Natural killer cell (primary cell): ENCODE results near the gene NRXN2. TPM values are rescaled to one million over a fixed set of nuclear protein-coding genes. Genes with fewer than 3 reads are reported as not detected.

Experiments
- ATAC-seq, 3 donors: fragments of 150-1000 bp in 2 of 3; fragments of 200-7000 bp in 1 of 3; cut with Tn5 transposase; 1 replicate in 1 of 3; 2 replicates in 2 of 3; pipeline ENCODE4 v1.10.0; 2021; ENCODE audit warnings: mild to moderate bottlenecking in 2 of 3, moderate library complexity in 2 of 3
- DNase-seq, 2 donors: peaks; one replicate each; pipeline versions ENCODE4 v3.0.0 to v3.0.0-alpha.2; 2013 to 2021; ENCODE audit warnings: mixed read lengths in 1 of 2
- H3K27ac ChIP-seq: one replicate; pipeline ENCODE4 v1.5.1; 2013; ENCODE audit warnings: mild to moderate bottlenecking, low read length
- H3K27me3 ChIP-seq: one replicate; pipeline ENCODE4 v1.6.1; 2013; ENCODE audit warnings: low read length; ENCODE audit not compliant: control insufficient read depth, insufficient read depth
- H3K36me3 ChIP-seq: one replicate; pipeline ENCODE4 v1.6.1; 2013; ENCODE audit warnings: low read length; ENCODE audit not compliant: control insufficient read depth, insufficient read depth
- H3K4me1 ChIP-seq: one replicate; pipeline ENCODE4 v1.6.1; 2013; ENCODE audit warnings: low read length; ENCODE audit not compliant: control insufficient read depth, insufficient read depth
- H3K4me3 ChIP-seq: one replicate; pipeline ENCODE4 v1.5.1; 2013; ENCODE audit warnings: low read length
- H3K9me3 ChIP-seq: one replicate; pipeline ENCODE4 v1.6.1; 2013; ENCODE audit warnings: low read length; ENCODE audit not compliant: control insufficient read depth, insufficient read depth
- H3K27ac Mint-ChIP-seq, 2 donors: one replicate each; pipeline ENCODE4 v1.8.0; 2022; ENCODE audit warnings: mild to moderate bottlenecking in 2 of 2, mixed read lengths in 2 of 2, moderate library complexity in 1 of 2
- H3K27me3 Mint-ChIP-seq, 2 donors: one replicate each; pipeline ENCODE4 v1.8.0; 2022; ENCODE audit warnings: low read depth in 2 of 2, mixed read lengths in 2 of 2
- H3K36me3 Mint-ChIP-seq: one replicate; pipeline ENCODE4 v1.8.0; 2022; ENCODE audit warnings: mixed read lengths
- H3K4me1 Mint-ChIP-seq, 2 donors: one replicate each; pipeline ENCODE4 v1.8.0; 2022; ENCODE audit warnings: mixed read lengths in 2 of 2
- H3K4me3 Mint-ChIP-seq: one replicate; pipeline ENCODE4 v1.8.0; 2022; ENCODE audit warnings: mild to moderate bottlenecking, moderate library complexity, mixed read lengths
- H3K9me3 Mint-ChIP-seq, 2 donors: one replicate each; pipeline ENCODE4 v1.8.0; 2022; ENCODE audit warnings: mixed read lengths in 2 of 2
- CTCF ChIP-seq: fragments of 200-600 bp; IDR thresholded peaks from one replicate; pipeline ENCODE4 v1.8.0; 2022; ENCODE audit warnings: antibody characterized with exemption
- WGBS: methylation state at CpG from one replicate; pipeline ENCODE4 v1.1.7; 2013; ENCODE audit warnings: missing lambda C conversion rate; ENCODE audit not compliant: insufficient coverage; 5-methylcytosine and 5-hydroxymethylcytosine counted together
- intact Hi-C: fragments of 100-400 bp; cut with micrococcal nuclease; formaldehyde crosslinking; loops from one replicate; pipeline ENCODE4 v1.14.2; 2022
- total RNA-seq, 4 donors: library from RNA; stranded (reverse); fragments of 120-200 nt in 1 of 4; gene quantifications; one replicate each; pipeline versions ENCODE4 v1.2.3 to v1.2.4, GENCODE V29; 2013 to 2022

NRXN2 gene
- total RNA-seq, 3 donors from 2014 or later (not counting 1 experiment from before 2014, with no cell fraction given), result 2.9 to 9.6 (median 7.7) TPM

- H3K4me3 Mint-ChIP-seq, result no peak overlapping the region
- H3K4me3 ChIP-seq, result no peak overlapping the region
- DNase-seq (no peak), ATAC-seq (no peak)
- no peak overlapping the region for H3K27ac Mint-ChIP-seq
- H3K36me3 Mint-ChIP-seq, result no peaks in the 10 kb centered on the region
- intact Hi-C loops, result no loop called here
- H3K9me3 ChIP-seq, result no peaks in the 10 kb centered on the region
- 95% methylated on average over 4 of the region's 4 CpGs for WGBS
- H3K27me3 ChIP-seq, result no peaks in the 10 kb centered on the region
- no peaks in the 10 kb centered on the region for H3K4me1 Mint-ChIP-seq
- no peaks in the 10 kb centered on the region for H3K36me3 ChIP-seq
- no peak overlapping the region for H3K27ac ChIP-seq
- H3K4me1 ChIP-seq, result no peaks in the 10 kb centered on the region
- TF ChIP-seq CTCF, result no peak
- H3K27me3 Mint-ChIP-seq, result peaks cover 0 to 3% of the 10 kb centered on the region in 2 donors
- H3K9me3 Mint-ChIP-seq, result no peaks in the 10 kb centered on the region
Measured at GRCh38 chr11:64663656-64664055, 59.3 kb downstream of the NRXN2 start.

- no peak for ATAC-seq
- H3K27me3 Mint-ChIP-seq, result peaks cover 0 to 3% of the 10 kb centered on the region in 2 donors
- H3K4me1 Mint-ChIP-seq, result no peaks in the 10 kb centered on the region
- H3K27ac Mint-ChIP-seq, result no peak overlapping the region
- H3K36me3 Mint-ChIP-seq, result no peaks in the 10 kb centered on the region
- WGBS, result 86% methylated on average over 7 of the region's 7 CpGs
- no peaks in the 10 kb centered on the region for H3K9me3 Mint-ChIP-seq
- no peak for TF ChIP-seq CTCF
- no peaks in the 10 kb centered on the region for H3K36me3 ChIP-seq
- no peak overlapping the region for H3K4me3 Mint-ChIP-seq
- DNase-seq, result no peak
- no peak overlapping the region for H3K4me3 ChIP-seq
- H3K27me3 ChIP-seq, result no peaks in the 10 kb centered on the region
- H3K27ac ChIP-seq, result no peak overlapping the region
- no peaks in the 10 kb centered on the region for H3K9me3 ChIP-seq
- intact Hi-C loops, result no loop called here
- H3K4me1 ChIP-seq, result peaks cover 3% of the 10 kb centered on the region
Measured at GRCh38 chr11:64661614-64662013, 61.4 kb downstream of the NRXN2 start.

DNA sequence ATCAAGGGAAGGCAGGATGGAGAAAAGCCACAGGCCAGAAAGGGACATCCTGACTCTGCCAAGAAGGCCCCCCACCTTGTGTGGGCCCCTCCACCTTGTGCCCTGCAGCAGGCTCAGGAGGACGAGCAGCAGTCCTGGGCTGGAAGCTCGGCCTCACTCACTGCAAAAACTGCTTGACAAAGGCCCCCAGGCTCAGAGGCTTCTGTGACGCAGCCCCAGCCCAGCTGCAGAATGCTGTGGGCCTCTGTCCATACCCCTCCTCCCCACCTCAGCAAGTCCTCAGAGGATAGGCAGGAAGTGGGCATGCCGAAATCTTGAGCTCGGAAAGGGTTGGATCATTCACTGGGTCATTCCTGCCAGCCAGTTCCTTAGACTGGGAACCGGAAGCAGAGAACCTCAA, 61.9 kb downstream of the NRXN2 start:
- H3K27me3 Mint-ChIP-seq, result peaks cover 0 to 3% of the 10 kb centered on the region in 2 donors
- H3K9me3 ChIP-seq, result no peaks in the 10 kb centered on the region
- ATAC-seq (no peak), DNase-seq (no peak)
- no peak overlapping the region for H3K27ac ChIP-seq
- no peaks in the 10 kb centered on the region for H3K36me3 Mint-ChIP-seq
- no peak overlapping the region for H3K4me3 Mint-ChIP-seq
- no peaks in the 10 kb centered on the region for H3K36me3 ChIP-seq
- H3K9me3 Mint-ChIP-seq, result no peaks in the 10 kb centered on the region
- peaks cover 6% of the 10 kb centered on the region for H3K4me1 ChIP-seq
- no peak overlapping the region for H3K4me3 ChIP-seq
- no peaks in the 10 kb centered on the region for H3K27me3 ChIP-seq
- intact Hi-C loops, result no loop called here
- H3K4me1 Mint-ChIP-seq, result no peaks in the 10 kb centered on the region
- TF ChIP-seq CTCF, result no peak
- no peak overlapping the region for H3K27ac Mint-ChIP-seq
- WGBS, result 75% methylated on average over 6 of the region's 6 CpGs

- 92% methylated on average over 19 of the region's 19 CpGs for WGBS
- H3K27me3 Mint-ChIP-seq, result peaks cover 0 to 3% of the 10 kb centered on the region in 2 donors
Measured at GRCh38 chr11:64660706-64661105, 62.3 kb downstream of the NRXN2 start.

More at GRCh38 chr11:64660706-64661105, 62.3 kb downstream of the NRXN2 start:
- ATAC-seq, result no peak
- DNase-seq, result no peak
- no peaks in the 10 kb centered on the region for H3K36me3 Mint-ChIP-seq
- H3K4me3 ChIP-seq, result no peak overlapping the region
- H3K27me3 ChIP-seq, result no peaks in the 10 kb centered on the region
- no peaks in the 10 kb centered on the region for H3K9me3 Mint-ChIP-seq
- H3K36me3 ChIP-seq, result no peaks in the 10 kb centered on the region
- no peak for TF ChIP-seq CTCF
- no peak overlapping the region for H3K27ac ChIP-seq
- H3K4me1 ChIP-seq, result peaks cover 7% of the 10 kb centered on the region
- no peaks in the 10 kb centered on the region for H3K9me3 ChIP-seq
- H3K4me1 Mint-ChIP-seq, result no peaks in the 10 kb centered on the region
- no peak overlapping the region for H3K4me3 Mint-ChIP-seq
- no peak overlapping the region for H3K27ac Mint-ChIP-seq
- intact Hi-C loops, result no loop called here
